ENCODE data around the gene ASPRV1. TPM values are rescaled to one million over a fixed set of nuclear protein-coding genes. Genes with fewer than 3 reads are reported as not detected.

The ASPRV1 gene
- total RNA-seq, 3 donors from 2014 or later (not counting 1 experiment from before 2014, with no cell fraction given): 1.4 to 2.7 (median 1.9) TPM

GRCh38 chr2:69994166-69994565 is 32.7 kb upstream of the ASPRV1 start:
- no peaks in the 10 kb centered on the region for H3K4me1 ChIP-seq (ENCODE audit: control insufficient read depth, insufficient read depth, low read length)
- DNase-seq: no peak

GRCh38 chr2:69993708-69994107 is 32.3 kb upstream of the ASPRV1 start:
- Mint-ChIP-seq H3K36me3 (peaks cover 9% of the 10 kb centered on the region), H3K4me1 (peaks cover 11 to 17% of the 10 kb centered on the region in 2 donors), H3K4me3 (no peak overlapping the region), H3K27ac (no peak overlapping the region), H3K9me3 (no peaks in the 10 kb centered on the region), H3K27me3 (ENCODE audit: low read depth in 2 of 2) (no peaks in the 10 kb centered on the region)
- Histone ChIP-seq H3K4me1 (ENCODE audit: control insufficient read depth, insufficient read depth, low read length) (no peaks in the 10 kb centered on the region), H3K27me3 (ENCODE audit: control insufficient read depth, insufficient read depth, low read length) (no peaks in the 10 kb centered on the region), H3K9me3 (ENCODE audit: control insufficient read depth, insufficient read depth, low read length) (no peaks in the 10 kb centered on the region), H3K36me3 (ENCODE audit: control insufficient read depth, insufficient read depth, low read length) (peaks cover 15% of the 10 kb centered on the region), H3K27ac (ENCODE audit: low read length) (no peak overlapping the region), H3K4me3 (ENCODE audit: low read length) (no peak overlapping the region)
- intact Hi-C loops (cut with micrococcal nuclease): no loop called here
- DNase-seq (no peak), ATAC-seq (no peak)
- TF ChIP-seq CTCF (IDR thresholded peaks at IDR 0.05): no peak
- 93% methylated on average over 5 of the region's 5 CpGs for WGBS (ENCODE audit: insufficient coverage)

More at GRCh38 chr2:69994166-69994565, 32.7 kb upstream of the ASPRV1 start:
- H3K27me3 ChIP-seq (ENCODE audit: control insufficient read depth, insufficient read depth, low read length): no peaks in the 10 kb centered on the region
- intact Hi-C loops (cut with micrococcal nuclease): no loop called here
- no peak for TF ChIP-seq CTCF (IDR thresholded peaks at IDR 0.05)
- no peak overlapping the region for H3K27ac ChIP-seq (ENCODE audit: low read length)
- H3K4me3 ChIP-seq (ENCODE audit: low read length): no peak overlapping the region
- WGBS (ENCODE audit: insufficient coverage): 94% methylated on average over 6 of the region's 6 CpGs
- no peaks in the 10 kb centered on the region for H3K27me3 Mint-ChIP-seq (ENCODE audit: low read depth in 2 of 2)
- H3K36me3 Mint-ChIP-seq: peaks cover 9% of the 10 kb centered on the region
- H3K4me1 Mint-ChIP-seq: peaks cover 11 to 17% of the 10 kb centered on the region in 2 donors
- no peak overlapping the region for H3K27ac Mint-ChIP-seq
- H3K4me3 Mint-ChIP-seq: no peak overlapping the region
- H3K9me3 Mint-ChIP-seq: no peaks in the 10 kb centered on the region
- peaks cover 15% of the 10 kb centered on the region for H3K36me3 ChIP-seq (ENCODE audit: control insufficient read depth, insufficient read depth, low read length)
- H3K9me3 ChIP-seq (ENCODE audit: control insufficient read depth, insufficient read depth, low read length): no peaks in the 10 kb centered on the region
- no peak for ATAC-seq

GRCh38 chr2:69993048-69993565 is 31.7 kb upstream of the ASPRV1 start:
- 91% methylated on average over 7 of the region's 7 CpGs for WGBS (ENCODE audit: insufficient coverage)
- H3K27me3 ChIP-seq (ENCODE audit: control insufficient read depth, insufficient read depth, low read length): no peaks in the 10 kb centered on the region
- peaks cover 15% of the 10 kb centered on the region for H3K36me3 ChIP-seq (ENCODE audit: control insufficient read depth, insufficient read depth, low read length)
- TF ChIP-seq CTCF (IDR thresholded peaks at IDR 0.05): no peak
- Mint-ChIP-seq H3K27me3 (ENCODE audit: low read depth in 2 of 2) (no peaks in the 10 kb centered on the region), H3K4me1 (peaks cover 11 to 22% of the 10 kb centered on the region in 2 donors), H3K27ac (no peak overlapping the region), H3K9me3 (no peaks in the 10 kb centered on the region), H3K36me3 (peaks cover 9% of the 10 kb centered on the region), H3K4me3 (no peak overlapping the region)
- ATAC-seq: no peak
- no peak overlapping the region for H3K27ac ChIP-seq (ENCODE audit: low read length)
- no peaks in the 10 kb centered on the region for H3K4me1 ChIP-seq (ENCODE audit: control insufficient read depth, insufficient read depth, low read length)
- H3K9me3 ChIP-seq (ENCODE audit: control insufficient read depth, insufficient read depth, low read length): no peaks in the 10 kb centered on the region
- intact Hi-C loops (cut with micrococcal nuclease): no loop called here
- no peak for DNase-seq
- H3K4me3 ChIP-seq (ENCODE audit: low read length): no peak overlapping the region

Data from natural killer cell (primary cell).